Endothelial cell of umbilical vein (primary cell): Measurements from ENCODE around the gene SPEF1.

Experiments used
- FOS ChIP-seq: IDR thresholded peaks from 2 replicates; pipeline ENCODE4 v1.6.1; 2011; ENCODE audit warnings: mild to moderate bottlenecking, low read length, moderate library complexity, borderline replicate concordance; ENCODE audit not compliant: insufficient read depth
- POLR2A ChIP-seq: IDR thresholded peaks from 2 replicates; pipeline ENCODE4 v1.6.1; 2012; ENCODE audit warnings: low read depth, mild to moderate bottlenecking, control low read depth, low read length
- POLR2AphosphoS5 ChIP-seq: IDR thresholded peaks from 2 replicates; pipeline ENCODE4 v1.6.1; 2012; ENCODE audit warnings: low read depth, mild to moderate bottlenecking, control low read depth, low read length, moderate library complexity; ENCODE audit not compliant: insufficient read depth
- TF ChIP-seq, protein P1 (sequence below): IDR thresholded peaks from 2 replicates; pipeline ENCODE4 v1.6.1; 2011; ENCODE audit not compliant: insufficient read depth, insufficient read length
- TF ChIP-seq, protein P2 (sequence below), 2 donors: IDR thresholded peaks; 1 replicate in 1 of 2; 2 replicates in 1 of 2; pipeline ENCODE4 v1.5.1; 2011; ENCODE audit warnings: low read length in 2 of 2, mild to moderate bottlenecking in 2 of 2, moderate library complexity in 2 of 2, control low read depth in 1 of 2, inconsistent platforms in 1 of 2, low read depth in 1 of 2; ENCODE audit not compliant: insufficient read depth in 1 of 2; ENCODE audit errors: extremely low read depth in 1 of 2

DNA sequence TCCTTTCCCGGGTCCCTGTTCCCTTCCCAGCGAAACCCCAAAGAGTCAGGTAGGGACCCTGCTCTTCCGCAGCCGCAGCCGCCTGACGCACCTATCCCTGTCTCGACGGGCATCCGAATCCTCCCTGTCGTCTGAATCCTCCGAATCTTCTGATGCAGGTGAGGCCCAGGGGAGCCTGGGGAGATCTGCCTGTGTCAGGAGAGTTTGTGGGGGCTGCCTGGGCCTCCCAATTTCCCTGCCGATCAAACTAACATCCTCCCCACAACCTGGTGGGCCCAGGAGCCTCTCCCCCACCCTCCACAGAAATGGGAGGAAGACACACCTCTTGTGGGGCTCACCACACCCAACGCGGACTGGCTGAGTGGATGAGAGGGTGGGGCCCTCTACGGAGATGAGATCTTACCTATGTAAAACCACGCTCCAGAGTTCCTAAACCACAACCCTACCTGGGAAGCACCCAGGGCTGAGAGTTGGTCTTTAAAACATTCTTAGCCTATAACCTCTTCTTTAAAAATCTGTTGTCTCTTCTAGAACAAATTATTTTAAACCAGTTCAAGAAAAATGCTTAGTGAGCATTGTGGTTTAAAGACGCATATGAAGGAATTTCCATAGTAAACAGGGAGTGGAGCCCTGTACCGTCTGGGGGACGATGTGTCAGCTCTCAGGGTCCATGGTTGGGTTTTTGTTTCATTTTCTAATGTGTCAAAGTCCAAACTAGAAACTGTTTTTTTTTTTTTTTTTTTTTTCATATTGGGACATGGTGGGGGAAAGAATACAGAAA, 16.5 kb upstream of the SPEF1 start:
- TF ChIP-seq, protein P1, sequence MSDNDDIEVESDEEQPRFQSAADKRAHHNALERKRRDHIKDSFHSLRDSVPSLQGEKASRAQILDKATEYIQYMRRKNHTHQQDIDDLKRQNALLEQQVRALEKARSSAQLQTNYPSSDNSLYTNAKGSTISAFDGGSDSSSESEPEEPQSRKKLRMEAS = no peak
- TF ChIP-seq POLR2AphosphoS5 (no peak), POLR2A (no peak), FOS (no peak)
- TF ChIP-seq, protein P2, sequence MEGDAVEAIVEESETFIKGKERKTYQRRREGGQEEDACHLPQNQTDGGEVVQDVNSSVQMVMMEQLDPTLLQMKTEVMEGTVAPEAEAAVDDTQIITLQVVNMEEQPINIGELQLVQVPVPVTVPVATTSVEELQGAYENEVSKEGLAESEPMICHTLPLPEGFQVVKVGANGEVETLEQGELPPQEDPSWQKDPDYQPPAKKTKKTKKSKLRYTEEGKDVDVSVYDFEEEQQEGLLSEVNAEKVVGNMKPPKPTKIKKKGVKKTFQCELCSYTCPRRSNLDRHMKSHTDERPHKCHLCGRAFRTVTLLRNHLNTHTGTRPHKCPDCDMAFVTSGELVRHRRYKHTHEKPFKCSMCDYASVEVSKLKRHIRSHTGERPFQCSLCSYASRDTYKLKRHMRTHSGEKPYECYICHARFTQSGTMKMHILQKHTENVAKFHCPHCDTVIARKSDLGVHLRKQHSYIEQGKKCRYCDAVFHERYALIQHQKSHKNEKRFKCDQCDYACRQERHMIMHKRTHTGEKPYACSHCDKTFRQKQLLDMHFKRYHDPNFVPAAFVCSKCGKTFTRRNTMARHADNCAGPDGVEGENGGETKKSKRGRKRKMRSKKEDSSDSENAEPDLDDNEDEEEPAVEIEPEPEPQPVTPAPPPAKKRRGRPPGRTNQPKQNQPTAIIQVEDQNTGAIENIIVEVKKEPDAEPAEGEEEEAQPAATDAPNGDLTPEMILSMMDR (IDR thresholded peaks at IDR 0.05; ENCODE audit: extremely low read depth in 1 of 2, insufficient read depth in 1 of 2, low read depth in 1 of 2, low read length in 2 of 2) = no peak
